Karpas-422 (cell line): Measurements from ENCODE around the gene ADARB2. TPM values are rescaled to one million over a fixed set of nuclear protein-coding genes. Genes with fewer than 3 reads are reported as not detected.

ENCODE experiments used
- DNase-seq: peaks from one replicate; pipeline ENCODE4 v3.0.0-alpha.2; 2015
- H2AFZ ChIP-seq: fragments of 200-600 bp; sonication (generic); 2 replicates; pipeline ENCODE4 v1.6.1; 2014; ENCODE audit warnings: antibody characterized with exemption, low read length, mixed read lengths
- H3K27ac ChIP-seq: fragments of 200-600 bp; sonication (generic); 2 replicates; pipeline ENCODE4 v1.5.1; 2014; ENCODE audit warnings: mild to moderate bottlenecking, low read length, moderate library complexity
- H3K27me3 ChIP-seq: fragments of 200-600 bp; sonication (generic); 2 replicates; pipeline ENCODE4 v1.6.1; 2014; ENCODE audit warnings: low read length, mixed read lengths
- H3K36me3 ChIP-seq: fragments of 200-600 bp; sonication (generic); 2 replicates; pipeline ENCODE4 v1.6.1; 2014; ENCODE audit warnings: low read length, mixed read lengths; ENCODE audit not compliant: insufficient read depth
- H3K4me1 ChIP-seq: fragments of 200-600 bp; sonication (generic); 2 replicates; pipeline ENCODE4 v1.6.1; 2014; ENCODE audit warnings: mild to moderate bottlenecking, low read length, mixed read lengths
- H3K4me2 ChIP-seq: fragments of 200-600 bp; sonication (generic); 2 replicates; pipeline ENCODE4 v1.6.1; 2014; ENCODE audit warnings: low read length, low read depth, mild to moderate bottlenecking; ENCODE audit not compliant: poor library complexity, severe bottlenecking
- H3K4me3 ChIP-seq: fragments of 200-600 bp; sonication (generic); 2 replicates; pipeline ENCODE4 v1.5.1; 2014; ENCODE audit warnings: mild to moderate bottlenecking, antibody characterized with exemption, low read length, mixed read lengths
- H3K79me2 ChIP-seq: fragments of 200-600 bp; sonication (generic); 2 replicates; pipeline ENCODE4 v1.6.1; 2014; ENCODE audit warnings: mild to moderate bottlenecking, low read length, mixed read lengths
- H3K9ac ChIP-seq: fragments of 200-600 bp; sonication (generic); 2 replicates; pipeline ENCODE4 v1.6.0; 2014; ENCODE audit warnings: low read length
- H3K9me2 ChIP-seq: fragments of 200-600 bp; sonication (generic), shearing (Covaris generic); replicated peaks from 2 replicates; pipeline ENCODE4 v1.6.0; 2014; ENCODE audit warnings: mild to moderate bottlenecking, low read length, moderate library complexity; ENCODE audit not compliant: insufficient read depth
- H3K9me3 ChIP-seq: fragments of 300-700, 200-600 bp; sonication (generic); 2 replicates; pipeline ENCODE4 v1.6.1; 2014; ENCODE audit warnings: low read length, mixed read lengths
- H4K20me1 ChIP-seq: fragments of 200-600 bp; sonication (generic); 2 replicates; pipeline ENCODE4 v1.6.1; 2014; ENCODE audit warnings: mild to moderate bottlenecking, antibody characterized with exemption, low read length, low read depth; ENCODE audit not compliant: insufficient read depth
- total RNA-seq: library from RNA; depleted of rRNA; stranded (reverse); fragments of >200 nt; shearing (Covaris generic); gene quantifications from 2 replicates; pipeline ENCODE4 v1.2.3, GENCODE V29; 2014; ENCODE audit warnings: low replicate concordance

ADARB2 gene
- total RNA-seq, 1 experiment from 2014 or later: not detected

DNA sequence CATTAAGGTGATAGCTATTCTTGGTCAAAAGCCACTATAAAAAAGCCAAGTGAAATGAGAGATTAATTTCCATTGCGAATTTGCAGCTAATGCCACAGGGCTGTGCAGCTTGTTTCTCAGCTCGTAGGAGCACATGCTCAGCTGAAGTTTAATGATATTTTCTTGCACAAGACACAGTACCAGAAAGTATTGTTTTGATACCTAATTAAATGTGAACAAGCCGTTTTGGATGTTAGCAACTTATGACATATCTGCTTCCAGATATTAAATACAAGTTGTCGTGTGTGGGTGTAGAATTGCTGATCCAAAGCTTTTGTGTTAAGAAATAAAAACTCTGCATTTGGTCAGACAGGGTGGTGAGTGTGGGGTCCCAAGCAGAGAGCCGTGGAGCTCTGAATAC is 47.2 kb downstream of the ADARB2 start:
- H4K20me1 ChIP-seq: no peaks in the 10 kb centered on the region
- H3K9me3 ChIP-seq: no peaks in the 10 kb centered on the region
- no peak overlapping the region for H3K4me3 ChIP-seq
- H3K4me2 ChIP-seq: no peak overlapping the region
- no peaks in the 10 kb centered on the region for H3K36me3 ChIP-seq
- H3K79me2 ChIP-seq: no peaks in the 10 kb centered on the region
- no peaks in the 10 kb centered on the region for H3K4me1 ChIP-seq
- H3K27me3 ChIP-seq: no peaks in the 10 kb centered on the region
- H3K9ac ChIP-seq: no peak overlapping the region
- no peaks in the 10 kb centered on the region for H3K9me2 ChIP-seq
- DNase-seq: no peak
- H3K27ac ChIP-seq: no peak overlapping the region
- H2AFZ ChIP-seq: no peak overlapping the region

DNA sequence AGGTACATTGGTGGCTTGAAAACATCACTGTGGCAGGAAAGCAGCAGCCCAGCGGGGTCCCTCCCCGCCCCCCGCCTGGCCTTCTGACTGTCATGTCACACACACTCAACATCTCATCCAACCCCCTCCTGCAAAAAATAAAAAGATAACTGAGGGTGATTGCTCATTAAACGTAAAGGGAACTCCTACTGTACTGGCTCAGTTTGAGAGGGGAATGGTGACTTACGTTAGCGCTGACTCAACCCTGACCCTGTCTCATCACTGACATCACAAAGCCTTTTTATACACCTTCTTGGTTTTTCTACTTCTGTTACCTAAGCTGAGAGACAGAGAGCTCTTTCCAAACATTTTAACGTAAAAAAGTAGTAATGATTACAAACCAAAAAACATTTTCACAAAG is 48.8 kb downstream of the ADARB2 start:
- Histone ChIP-seq H3K79me2 (no peaks in the 10 kb centered on the region), H4K20me1 (no peaks in the 10 kb centered on the region), H3K9ac (no peak overlapping the region), H3K27ac (no peak overlapping the region), H3K4me2 (no peak overlapping the region), H3K9me2 (no peaks in the 10 kb centered on the region), H3K4me3 (no peak overlapping the region), H3K36me3 (no peaks in the 10 kb centered on the region), H2AFZ (no peak overlapping the region), H3K9me3 (no peaks in the 10 kb centered on the region), H3K27me3 (no peaks in the 10 kb centered on the region), H3K4me1 (no peaks in the 10 kb centered on the region)
- no peak for DNase-seq

DNA sequence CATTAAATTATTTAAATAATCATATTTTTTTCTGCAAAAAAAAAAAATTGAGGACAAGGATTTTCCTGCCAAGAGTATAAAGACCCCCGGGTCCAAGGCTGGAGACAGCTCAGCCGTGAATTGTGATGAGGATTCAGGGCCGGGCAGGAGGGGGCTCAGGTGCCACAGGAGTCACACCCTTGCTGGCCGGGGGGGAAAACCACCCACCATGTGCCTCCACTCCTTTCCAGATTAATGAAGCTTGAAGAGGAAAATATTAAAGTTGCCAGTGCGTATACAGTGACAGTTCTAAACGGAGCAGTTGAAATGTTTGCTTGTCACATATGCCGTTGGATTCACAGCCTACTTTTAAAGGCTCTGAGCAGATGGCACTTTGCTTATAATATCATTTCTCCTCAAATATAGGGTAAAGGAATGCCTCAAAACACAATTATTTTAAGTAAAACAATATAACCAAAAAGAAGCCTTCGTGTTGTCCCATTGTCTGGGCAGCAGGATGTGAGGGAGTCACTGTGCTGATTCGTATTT is 49.6 kb downstream of the ADARB2 start:
- no peaks in the 10 kb centered on the region for H3K27me3 ChIP-seq
- H3K9me3 ChIP-seq: no peaks in the 10 kb centered on the region
- no peak overlapping the region for H3K4me3 ChIP-seq
- H3K9ac ChIP-seq: no peak overlapping the region
- H3K27ac ChIP-seq: no peak overlapping the region
- H3K9me2 ChIP-seq: no peaks in the 10 kb centered on the region
- H3K36me3 ChIP-seq: no peaks in the 10 kb centered on the region
- H3K79me2 ChIP-seq: no peaks in the 10 kb centered on the region
- no peak for DNase-seq
- no peak overlapping the region for H3K4me2 ChIP-seq
- H2AFZ ChIP-seq: no peak overlapping the region
- no peaks in the 10 kb centered on the region for H3K4me1 ChIP-seq
- no peaks in the 10 kb centered on the region for H4K20me1 ChIP-seq

DNA sequence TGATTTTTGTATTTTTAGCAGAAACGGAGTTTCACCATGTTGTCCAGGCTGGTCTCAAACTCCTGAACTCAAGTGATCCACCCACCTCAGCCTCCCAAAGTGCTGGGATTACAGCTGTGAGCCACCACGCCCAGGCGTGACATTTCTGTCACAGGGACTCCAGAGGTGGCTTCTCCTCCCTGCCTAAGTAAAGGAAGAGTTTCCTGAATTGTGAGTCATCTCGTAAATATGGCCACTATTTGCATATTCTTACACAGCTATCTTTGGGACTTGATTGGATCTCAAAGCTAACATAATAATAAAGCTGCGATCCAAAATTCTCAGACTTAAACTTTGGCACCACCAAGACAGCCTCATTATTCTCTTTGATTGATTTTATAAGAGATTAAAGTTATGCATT is 50.1 kb downstream of the ADARB2 start:
- H3K9me2 ChIP-seq: no peaks in the 10 kb centered on the region
- no peak overlapping the region for H3K27ac ChIP-seq
- H3K27me3 ChIP-seq: no peaks in the 10 kb centered on the region
- H2AFZ ChIP-seq: no peak overlapping the region
- H3K79me2 ChIP-seq: no peaks in the 10 kb centered on the region
- no peaks in the 10 kb centered on the region for H3K4me1 ChIP-seq
- no peaks in the 10 kb centered on the region for H4K20me1 ChIP-seq
- H3K9me3 ChIP-seq: no peaks in the 10 kb centered on the region
- H3K9ac ChIP-seq: no peak overlapping the region
- H3K36me3 ChIP-seq: no peaks in the 10 kb centered on the region
- H3K4me2 ChIP-seq: no peak overlapping the region
- no peak for DNase-seq
- H3K4me3 ChIP-seq: no peak overlapping the region

DNA sequence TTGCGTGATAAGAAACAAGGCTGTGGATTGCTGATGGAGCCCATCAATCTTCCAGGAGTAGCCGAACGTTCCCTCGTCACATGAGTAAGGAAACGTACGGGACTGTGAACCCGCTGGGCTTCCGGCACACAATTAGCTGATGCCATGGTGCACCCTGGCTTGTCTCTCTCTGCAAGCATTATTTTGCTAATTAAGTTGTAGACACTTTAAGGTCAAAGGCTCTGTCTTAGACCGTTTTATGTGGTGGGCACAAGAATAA is 50.9 kb downstream of the ADARB2 start:
- no peaks in the 10 kb centered on the region for H3K9me2 ChIP-seq
- no peak for DNase-seq
- no peaks in the 10 kb centered on the region for H3K9me3 ChIP-seq

DNA sequence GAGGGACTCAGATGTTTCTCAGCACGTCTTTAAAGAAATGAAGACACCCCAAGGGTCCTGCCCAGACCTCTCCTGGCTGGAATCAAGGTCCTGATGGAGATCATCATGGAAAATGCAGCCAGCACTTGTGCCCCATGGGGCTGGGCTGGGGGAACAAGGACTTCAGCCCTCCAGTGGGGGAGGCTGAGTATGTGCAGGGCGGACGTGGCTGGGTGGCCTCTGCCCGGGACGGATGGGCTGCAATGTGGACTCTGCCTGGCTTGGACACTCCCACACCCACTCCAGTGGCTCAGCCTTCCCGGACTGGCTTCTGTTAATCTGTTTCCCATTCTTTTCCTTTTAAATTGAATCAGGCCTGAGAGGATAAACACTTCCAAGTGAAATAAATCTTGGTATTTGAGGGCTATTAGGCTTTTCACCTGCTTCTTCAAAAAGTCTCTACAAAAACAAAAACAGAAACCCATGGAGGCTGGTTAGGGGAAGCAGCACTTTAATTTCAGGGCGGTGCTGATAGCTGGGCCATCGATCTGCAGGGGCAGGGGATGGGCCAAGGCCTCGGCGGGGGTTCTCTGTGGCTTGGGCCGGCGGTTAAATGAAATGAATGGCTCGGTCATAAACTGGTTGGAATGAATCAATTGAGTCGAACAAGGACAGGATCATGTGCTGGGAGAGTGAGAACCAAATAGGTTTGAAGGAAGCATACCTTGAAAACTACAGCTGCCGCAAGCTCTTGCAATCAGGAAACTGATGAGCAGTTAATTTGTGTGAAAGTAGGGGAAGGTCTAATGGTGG is 51.4 kb downstream of the ADARB2 start:
- H3K9ac ChIP-seq: no peak overlapping the region
- H2AFZ ChIP-seq: no peak overlapping the region
- H3K36me3 ChIP-seq: no peaks in the 10 kb centered on the region
- no peak overlapping the region for H3K4me3 ChIP-seq
- no peaks in the 10 kb centered on the region for H4K20me1 ChIP-seq
- H3K9me2 ChIP-seq: no peaks in the 10 kb centered on the region
- no peaks in the 10 kb centered on the region for H3K4me1 ChIP-seq
- H3K9me3 ChIP-seq: no peaks in the 10 kb centered on the region
- no peak overlapping the region for H3K27ac ChIP-seq
- no peaks in the 10 kb centered on the region for H3K79me2 ChIP-seq
- no peak for DNase-seq
- H3K4me2 ChIP-seq: no peak overlapping the region
- no peaks in the 10 kb centered on the region for H3K27me3 ChIP-seq

More for the DNA sequence above, 50.9 kb downstream of the ADARB2 start:
- Histone ChIP-seq H3K36me3 (no peaks in the 10 kb centered on the region), H3K27me3 (no peaks in the 10 kb centered on the region), H3K4me3 (no peak overlapping the region), H3K79me2 (no peaks in the 10 kb centered on the region), H3K27ac (no peak overlapping the region), H3K4me1 (no peaks in the 10 kb centered on the region), H4K20me1 (no peaks in the 10 kb centered on the region), H2AFZ (no peak overlapping the region), H3K4me2 (no peak overlapping the region), H3K9ac (no peak overlapping the region)

DNA sequence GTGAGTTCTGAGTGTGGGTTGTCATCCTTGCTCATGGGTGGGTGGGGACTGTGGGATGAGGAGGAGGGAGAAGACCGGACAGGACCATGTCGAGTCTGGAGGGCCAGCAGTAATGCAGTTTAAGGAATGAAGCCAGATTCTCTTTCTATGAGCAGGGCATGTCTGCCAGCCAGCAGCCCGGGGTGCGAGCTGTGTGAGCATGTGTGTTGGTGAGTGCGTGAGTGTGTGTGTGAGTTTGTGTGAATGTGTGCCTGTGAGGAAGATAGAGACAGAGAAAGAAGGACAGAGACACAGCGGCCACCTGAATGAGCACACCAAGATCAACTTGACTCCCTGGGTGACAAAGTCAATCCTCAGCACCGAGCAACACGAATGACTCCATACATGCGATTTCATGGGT is 52.3 kb downstream of the ADARB2 start:
- H3K9ac ChIP-seq: no peak overlapping the region
- no peaks in the 10 kb centered on the region for H3K27me3 ChIP-seq
- no peaks in the 10 kb centered on the region for H3K4me1 ChIP-seq
- no peaks in the 10 kb centered on the region for H3K79me2 ChIP-seq
- no peak overlapping the region for H2AFZ ChIP-seq
- H3K27ac ChIP-seq: no peak overlapping the region
- H3K36me3 ChIP-seq: no peaks in the 10 kb centered on the region
- H4K20me1 ChIP-seq: no peaks in the 10 kb centered on the region
- H3K9me3 ChIP-seq: no peaks in the 10 kb centered on the region
- H3K9me2 ChIP-seq: no peaks in the 10 kb centered on the region
- no peak overlapping the region for H3K4me3 ChIP-seq
- DNase-seq: no peak
- H3K4me2 ChIP-seq: no peak overlapping the region

DNA sequence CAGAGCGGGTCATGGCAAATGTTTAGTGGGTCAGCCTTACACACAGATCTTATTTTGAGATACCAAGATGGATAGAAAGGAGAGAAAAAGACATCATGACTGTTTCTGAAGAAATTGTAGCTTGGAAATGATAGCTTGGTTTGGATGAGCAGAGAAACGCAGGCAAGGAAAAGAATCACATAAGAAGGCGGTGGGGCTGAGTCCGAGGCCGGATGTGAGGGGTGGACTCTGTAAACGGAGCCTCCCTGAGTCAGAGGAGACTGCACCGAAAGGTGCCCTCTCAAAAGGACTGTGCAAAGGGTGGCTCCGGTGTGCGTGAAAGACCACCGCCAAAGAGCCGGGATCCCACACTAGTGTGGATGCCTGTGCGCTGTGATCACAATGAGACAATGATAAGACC is 53.7 kb downstream of the ADARB2 start:
- Histone ChIP-seq H3K79me2 (no peaks in the 10 kb centered on the region), H3K4me2 (no peak overlapping the region), H3K27me3 (no peaks in the 10 kb centered on the region), H3K4me3 (no peak overlapping the region), H3K36me3 (no peaks in the 10 kb centered on the region), H3K9me3 (no peaks in the 10 kb centered on the region), H3K9ac (no peak overlapping the region), H3K9me2 (no peaks in the 10 kb centered on the region), H2AFZ (no peak overlapping the region), H3K4me1 (no peaks in the 10 kb centered on the region), H3K27ac (no peak overlapping the region), H4K20me1 (no peaks in the 10 kb centered on the region)
- DNase-seq: no peak
